MM.1S (cell line): ENCODE data around the gene PHLDB2.

Experiments
- DNase-seq: peaks from one replicate; pipeline ENCODE4 v3.0.0-alpha.2; 2015
- H2AFZ ChIP-seq: fragments of 300-600 bp; sonication (generic); 2 replicates; pipeline ENCODE4 v1.6.0; 2016; ENCODE audit warnings: antibody characterized with exemption, low read length
- H3F3A ChIP-seq: fragments of 300-600 bp; sonication (generic); 2 replicates; pipeline ENCODE4 v1.6.1; 2016; ENCODE audit warnings: mild to moderate bottlenecking, antibody characterized with exemption, low read length, moderate library complexity, mixed read lengths; ENCODE audit not compliant: insufficient read depth
- H3K27ac ChIP-seq: fragments of 300-600 bp; sonication (generic); 2 replicates; pipeline ENCODE4 v1.5.1; 2016; ENCODE audit warnings: mild to moderate bottlenecking, low read length
- H3K27me3 ChIP-seq: fragments of 300-600 bp; sonication (generic); replicated peaks from 2 replicates; pipeline ENCODE4 v1.6.0; 2016; ENCODE audit warnings: low read length; ENCODE audit not compliant: insufficient read depth
- H3K36me3 ChIP-seq: fragments of 300-600 bp; sonication (generic); replicated peaks from 2 replicates; pipeline ENCODE4 v1.6.1; 2016; ENCODE audit warnings: mild to moderate bottlenecking, low read length, mixed read lengths; ENCODE audit not compliant: insufficient read depth
- H3K4me1 ChIP-seq: fragments of 300-600 bp; sonication (generic); 2 replicates; pipeline ENCODE4 v1.6.1; 2016; ENCODE audit warnings: low read length, mixed read lengths
- H3K4me2 ChIP-seq: fragments of 300-600 bp; sonication (generic); 2 replicates; pipeline ENCODE4 v1.6.0; 2016; ENCODE audit warnings: low read depth, low read length
- H3K4me3 ChIP-seq: fragments of 300-600 bp; sonication (generic); 2 replicates; pipeline ENCODE4 v1.5.1; 2016; ENCODE audit warnings: low read length, mixed read lengths
- H3K79me2 ChIP-seq: fragments of 300-600 bp; sonication (generic); 2 replicates; pipeline ENCODE4 v1.6.1; 2016; ENCODE audit warnings: mixed run types, low read length, mixed read lengths
- H3K9ac ChIP-seq: fragments of 300-600 bp; sonication (generic); 2 replicates; pipeline ENCODE4 v1.6.1; 2016; ENCODE audit warnings: low read length, mixed read lengths
- H3K9me2 ChIP-seq: fragments of 300-600 bp; sonication (generic); replicated peaks from 2 replicates; pipeline ENCODE4 v1.6.1; 2016; ENCODE audit warnings: mild to moderate bottlenecking, low read length, mixed read lengths; ENCODE audit not compliant: insufficient read depth
- H3K9me3 ChIP-seq: fragments of 300-600 bp; sonication (generic); replicated peaks from 2 replicates; pipeline ENCODE4 v1.6.1; 2016; ENCODE audit warnings: mild to moderate bottlenecking, low read length, mixed read lengths; ENCODE audit not compliant: insufficient read depth
- H4K20me1 ChIP-seq: fragments of 300-600 bp; sonication (generic); 2 replicates; pipeline ENCODE4 v1.6.1; 2016; ENCODE audit warnings: mild to moderate bottlenecking, low read length, moderate library complexity, mixed read lengths; ENCODE audit not compliant: insufficient read depth
- EZH2 ChIP-seq: fragments of 300-600 bp; sonication (generic); optimal IDR thresholded peaks from 2 replicates; pipeline ENCODE3; 2017; ENCODE audit warnings: low read depth, mild to moderate bottlenecking, antibody characterized with exemption, low read length, mixed read lengths
- EZH2phosphoT487 ChIP-seq: fragments of 300-600 bp; sonication (generic); IDR thresholded peaks from 2 replicates; pipeline ENCODE4 v1.6.1; 2018; ENCODE audit warnings: antibody characterized with exemption, low read length
- TF ChIP-seq, protein P1 (sequence below): fragments of 300-600 bp; sonication (generic); IDR thresholded peaks from 2 replicates; pipeline ENCODE4 v1.5.1; 2016; ENCODE audit warnings: antibody characterized with exemption, low read length, mixed read lengths

PHLDB2 gene

DNA sequence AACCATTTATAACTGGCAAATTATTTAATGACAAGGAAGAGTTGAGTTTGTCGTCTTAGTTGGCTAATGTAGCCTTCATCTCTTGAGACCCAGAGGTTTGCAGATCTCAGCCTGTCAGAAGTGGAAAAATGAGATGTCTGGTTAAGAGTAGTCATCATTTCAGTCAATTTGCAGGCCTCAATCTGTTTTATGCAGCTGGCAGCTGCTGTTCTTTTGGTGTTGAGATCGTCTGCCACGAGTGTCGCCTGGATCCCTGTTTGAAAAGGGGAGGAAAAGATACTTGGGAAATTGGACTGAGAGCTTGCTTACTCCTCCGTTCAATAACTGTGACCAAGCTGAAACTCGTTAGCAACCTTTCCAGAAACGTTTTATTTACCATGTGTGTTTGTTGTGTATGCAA, 2.3 kb downstream of the PHLDB2 start:
- Histone ChIP-seq H2AFZ (no peak overlapping the region), H3K4me3 (no peak overlapping the region), H3K9ac (no peak overlapping the region), H3K4me1 (peaks cover 6% of the 10 kb centered on the region; the same call in 1 of the 2 replicates), H3K9me3 (no peaks in the 10 kb centered on the region), H3K36me3 (no peaks in the 10 kb centered on the region), H3F3A (peaks cover 13% of the 10 kb centered on the region; the same call in 1 of the 2 replicates), H3K79me2 (no peaks in the 10 kb centered on the region), H3K27ac (no peak overlapping the region), H3K4me2 (peak overlapping the region; percentile 85; the same call in 1 of the 2 replicates), H3K27me3 (peaks cover 48% of the 10 kb centered on the region), H4K20me1 (no peaks in the 10 kb centered on the region), H3K9me2 (no peaks in the 10 kb centered on the region)
- DNase-seq = no peak
- TF ChIP-seq, protein P1, sequence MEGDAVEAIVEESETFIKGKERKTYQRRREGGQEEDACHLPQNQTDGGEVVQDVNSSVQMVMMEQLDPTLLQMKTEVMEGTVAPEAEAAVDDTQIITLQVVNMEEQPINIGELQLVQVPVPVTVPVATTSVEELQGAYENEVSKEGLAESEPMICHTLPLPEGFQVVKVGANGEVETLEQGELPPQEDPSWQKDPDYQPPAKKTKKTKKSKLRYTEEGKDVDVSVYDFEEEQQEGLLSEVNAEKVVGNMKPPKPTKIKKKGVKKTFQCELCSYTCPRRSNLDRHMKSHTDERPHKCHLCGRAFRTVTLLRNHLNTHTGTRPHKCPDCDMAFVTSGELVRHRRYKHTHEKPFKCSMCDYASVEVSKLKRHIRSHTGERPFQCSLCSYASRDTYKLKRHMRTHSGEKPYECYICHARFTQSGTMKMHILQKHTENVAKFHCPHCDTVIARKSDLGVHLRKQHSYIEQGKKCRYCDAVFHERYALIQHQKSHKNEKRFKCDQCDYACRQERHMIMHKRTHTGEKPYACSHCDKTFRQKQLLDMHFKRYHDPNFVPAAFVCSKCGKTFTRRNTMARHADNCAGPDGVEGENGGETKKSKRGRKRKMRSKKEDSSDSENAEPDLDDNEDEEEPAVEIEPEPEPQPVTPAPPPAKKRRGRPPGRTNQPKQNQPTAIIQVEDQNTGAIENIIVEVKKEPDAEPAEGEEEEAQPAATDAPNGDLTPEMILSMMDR = no peak
- TF ChIP-seq EZH2phosphoT487 (no peak), EZH2 (no peak)

DNA sequence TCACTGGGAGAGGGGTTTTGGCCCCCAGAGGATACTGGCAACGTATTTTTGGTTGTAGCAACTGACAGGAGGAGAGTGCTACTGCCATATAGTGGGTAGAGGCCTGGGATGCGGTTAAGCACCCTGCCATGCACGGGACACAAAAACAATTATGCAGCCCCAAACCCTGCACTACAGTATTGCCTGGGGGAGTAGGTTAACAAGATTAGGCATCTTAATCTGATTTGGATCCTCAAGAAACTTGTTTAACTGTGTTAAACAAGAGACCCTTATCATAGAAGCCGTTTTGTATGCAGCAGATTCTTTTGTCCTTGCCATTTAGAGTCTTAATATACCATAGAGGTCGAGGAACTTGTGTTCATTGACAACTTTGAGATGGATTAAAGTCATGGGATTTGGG, 3.4 kb downstream of the PHLDB2 start:
- TF ChIP-seq EZH2phosphoT487 (no peak), EZH2 (no peak)
- TF ChIP-seq, protein P1 = no peak

DNA sequence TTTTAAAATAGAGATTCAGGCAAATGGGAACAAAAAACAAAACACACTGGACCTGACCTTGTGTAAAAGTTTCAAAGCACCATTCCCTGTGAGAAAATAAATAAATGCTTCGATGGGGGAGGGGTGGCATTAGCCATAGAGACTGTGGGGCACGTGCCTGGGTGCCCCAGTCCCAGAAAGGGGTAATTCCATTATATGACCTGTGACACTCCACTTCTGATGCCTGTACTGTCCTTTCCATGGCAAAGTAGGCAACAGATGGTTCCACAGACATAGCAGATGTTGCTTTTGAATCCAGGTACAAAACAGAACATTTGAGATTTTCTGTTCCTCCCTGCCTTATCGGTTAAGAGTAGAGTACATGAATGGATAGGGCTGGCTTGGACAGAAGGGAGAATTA, 3.9 kb downstream of the PHLDB2 start:
- H3K4me2 ChIP-seq = no peak overlapping the region
- H3K9me3 ChIP-seq = no peaks in the 10 kb centered on the region
- H4K20me1 ChIP-seq = no peaks in the 10 kb centered on the region

More for the DNA sequence above, 3.4 kb downstream of the PHLDB2 start:
- no peaks in the 10 kb centered on the region for H3K79me2 ChIP-seq
- H3K9ac ChIP-seq = no peak overlapping the region
- no peak for DNase-seq
- H3K4me1 ChIP-seq = peaks cover 6% of the 10 kb centered on the region; the same call in 1 of the 2 replicates
- no peaks in the 10 kb centered on the region for H3K9me3 ChIP-seq
- no peaks in the 10 kb centered on the region for H3K9me2 ChIP-seq
- peaks cover 13% of the 10 kb centered on the region; the same call in 1 of the 2 replicates for H3F3A ChIP-seq
- H3K4me2 ChIP-seq = no peak overlapping the region
- H4K20me1 ChIP-seq = no peaks in the 10 kb centered on the region
- no peak overlapping the region for H2AFZ ChIP-seq
- H3K4me3 ChIP-seq = no peak overlapping the region
- H3K36me3 ChIP-seq = no peaks in the 10 kb centered on the region
- H3K27ac ChIP-seq = no peak overlapping the region
- peaks cover 48% of the 10 kb centered on the region for H3K27me3 ChIP-seq

More for the DNA sequence above, 3.9 kb downstream of the PHLDB2 start:
- Histone ChIP-seq H3F3A (peaks cover 13% of the 10 kb centered on the region; the same call in 1 of the 2 replicates), H3K36me3 (no peaks in the 10 kb centered on the region), H3K27ac (no peak overlapping the region), H2AFZ (no peak overlapping the region), H3K79me2 (no peaks in the 10 kb centered on the region), H3K27me3 (peaks cover 48% of the 10 kb centered on the region), H3K4me1 (peaks cover 6% of the 10 kb centered on the region; the same call in 1 of the 2 replicates), H3K9me2 (no peaks in the 10 kb centered on the region), H3K9ac (no peak overlapping the region), H3K4me3 (no peak overlapping the region)
- no peak for DNase-seq
- TF ChIP-seq EZH2 (no peak), EZH2phosphoT487 (no peak)
- TF ChIP-seq, protein P1 = no peak
